Left hindlimb (tissue), 1 donor: Measurements from ENCODE around the gene ZNF521.

Experiments
- DNase-seq: peaks from one replicate; pipeline ENCODE4 v3.0.0-alpha.2; 2018

Gene ZNF521

GRCh38 chr18:25121442-25121841 is 230.5 kb downstream of the ZNF521 start:
- no peak for DNase-seq

- no peak for DNase-seq
Measured at GRCh38 chr18:25113566-25113965, 238.4 kb downstream of the ZNF521 start.

- no peak for DNase-seq
Measured at GRCh38 chr18:25112821-25113434, 239.0 kb downstream of the ZNF521 start.

GRCh38 chr18:25111377-25112288 is 240.3 kb downstream of the ZNF521 start:
- no peak for DNase-seq

- DNase-seq: no peak
Measured at GRCh38 chr18:25109484-25109883, 242.5 kb downstream of the ZNF521 start.

GRCh38 chr18:25103468-25104155 is 248.4 kb downstream of the ZNF521 start:
- DNase-seq: no peak

- no peak for DNase-seq
Measured at GRCh38 chr18:25102662-25103061, 249.3 kb downstream of the ZNF521 start.

- no peak for DNase-seq
Measured at GRCh38 chr18:25100418-25100817, 251.5 kb downstream of the ZNF521 start.

GRCh38 chr18:25099895-25100294 is 252.1 kb downstream of the ZNF521 start:
- DNase-seq: no peak

- DNase-seq: no peak
Measured at GRCh38 chr18:25097569-25098056, 254.4 kb downstream of the ZNF521 start.

GRCh38 chr18:25097057-25097456 is 254.9 kb downstream of the ZNF521 start:
- DNase-seq: no peak

- no peak for DNase-seq
Measured at GRCh38 chr18:25093141-25093540, 258.8 kb downstream of the ZNF521 start.

GRCh38 chr18:25089470-25089869 is 262.5 kb downstream of the ZNF521 start:
- DNase-seq: no peak

- DNase-seq: no peak
Measured at GRCh38 chr18:25086876-25087275, 265.1 kb downstream of the ZNF521 start.

- DNase-seq: no peak
Measured at GRCh38 chr18:25081001-25081400, 271.0 kb downstream of the ZNF521 start.

- no peak for DNase-seq
Measured at GRCh38 chr18:25080211-25080610, 271.8 kb downstream of the ZNF521 start.

- DNase-seq: no peak
Measured at GRCh38 chr18:25077944-25078723, 273.8 kb downstream of the ZNF521 start.

GRCh38 chr18:25077038-25077943 is 274.7 kb downstream of the ZNF521 start:
- DNase-seq: no peak

GRCh38 chr18:25075783-25076182 is 276.2 kb downstream of the ZNF521 start:
- DNase-seq: no peak

- no peak for DNase-seq
Measured at GRCh38 chr18:25075331-25075730, 276.6 kb downstream of the ZNF521 start.

- no peak for DNase-seq
Measured at GRCh38 chr18:25074925-25075324, 277.0 kb downstream of the ZNF521 start.

GRCh38 chr18:25072205-25072604 is 279.8 kb downstream of the ZNF521 start:
- DNase-seq: no peak
